CD4-positive, alpha-beta T cell treated with Interferon gamma for 1 hour (primary cell): ENCODE data around the gene EPB41L3.

Source experiments
- DNase-seq: peaks from one replicate; pipeline ENCODE4 v3.0.0-alpha.2; 2020

Gene EPB41L3

DNA sequence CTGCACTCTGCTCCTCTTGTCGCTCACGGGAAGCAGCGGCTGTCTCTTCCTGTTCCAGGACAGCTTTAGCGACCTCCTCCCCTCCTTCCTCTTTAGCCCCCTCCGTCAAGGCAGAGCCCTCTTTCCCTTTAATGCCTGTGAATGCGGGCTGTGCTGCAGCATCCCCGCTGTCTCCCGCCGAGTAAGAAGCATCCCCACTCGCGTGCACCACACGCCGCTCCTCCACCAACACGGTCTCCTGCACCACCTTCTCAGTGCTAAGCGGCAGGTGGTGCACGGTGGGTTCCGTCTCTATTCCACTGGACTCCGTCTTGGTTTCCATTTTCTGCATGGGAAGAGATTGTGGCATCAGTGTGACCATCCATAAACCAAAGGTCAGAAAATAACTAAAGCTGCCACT, 146.7 kb downstream of the EPB41L3 start:
- no peak for DNase-seq

DNA sequence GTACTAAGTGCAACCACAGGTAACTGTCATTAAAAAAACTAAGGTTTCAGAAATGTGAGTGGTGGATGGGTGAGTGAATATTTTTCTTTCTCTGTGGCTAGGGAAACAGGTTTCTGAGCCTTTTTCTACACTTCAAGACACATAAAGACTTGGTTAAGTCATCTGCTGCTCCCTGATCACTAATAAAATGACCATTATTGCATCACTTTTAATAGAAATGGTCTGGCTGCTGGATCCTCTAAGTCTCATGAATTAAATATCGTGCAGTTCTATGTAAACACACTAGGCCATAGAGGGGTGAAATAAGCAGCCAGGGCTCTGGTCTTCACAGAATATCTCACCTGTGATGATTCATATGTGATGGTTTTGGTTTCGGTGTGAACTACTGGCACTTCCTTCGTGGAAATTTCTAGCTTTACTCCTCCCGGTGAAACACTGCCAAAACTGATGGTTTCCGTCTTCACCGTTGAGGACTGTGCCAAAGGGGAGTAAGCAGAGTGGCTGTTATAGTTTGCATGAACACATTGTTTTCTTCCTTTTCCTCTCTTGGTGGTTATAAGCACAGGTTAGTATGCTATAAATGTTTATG, 147.8 kb downstream of the EPB41L3 start:
- DNase-seq: no peak

DNA sequence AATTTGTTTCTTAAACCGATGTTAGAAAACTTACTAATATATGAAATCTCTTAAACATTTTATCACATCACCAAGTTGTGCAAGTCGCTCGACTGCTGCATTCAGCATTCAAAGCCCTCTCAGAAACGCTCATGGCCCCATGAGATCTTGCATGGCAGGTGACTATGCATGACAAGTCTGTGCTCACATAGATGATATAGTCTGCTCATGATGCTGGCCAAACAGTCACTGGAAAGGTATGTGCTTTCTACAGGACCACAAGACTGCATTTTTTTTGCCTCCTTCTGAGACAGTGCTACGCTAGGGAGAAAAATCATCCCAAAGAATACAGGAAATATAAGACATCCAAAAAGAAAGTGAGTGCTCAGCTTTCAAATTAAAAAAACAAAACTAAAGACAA, 150.0 kb downstream of the EPB41L3 start:
- DNase-seq: no peak

DNA sequence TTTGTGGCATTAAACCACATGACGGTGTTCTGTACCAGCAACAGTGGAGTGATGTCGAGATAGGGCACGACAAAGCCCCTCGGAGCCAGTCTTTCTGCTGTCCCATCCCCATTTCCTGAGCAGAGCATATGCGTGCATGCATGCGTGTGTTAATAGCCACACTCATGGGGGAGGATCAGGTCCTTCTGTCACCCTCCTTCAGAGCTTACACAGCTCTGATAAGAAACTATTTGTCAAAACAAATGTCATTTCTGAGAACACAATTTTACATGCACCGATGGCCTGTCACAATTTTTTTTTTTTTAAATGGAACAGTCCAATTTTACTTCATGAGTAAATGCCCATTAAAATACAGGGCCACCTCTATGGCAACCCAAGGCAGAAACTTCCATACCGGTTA, 152.4 kb downstream of the EPB41L3 start:
- DNase-seq: no peak

DNA sequence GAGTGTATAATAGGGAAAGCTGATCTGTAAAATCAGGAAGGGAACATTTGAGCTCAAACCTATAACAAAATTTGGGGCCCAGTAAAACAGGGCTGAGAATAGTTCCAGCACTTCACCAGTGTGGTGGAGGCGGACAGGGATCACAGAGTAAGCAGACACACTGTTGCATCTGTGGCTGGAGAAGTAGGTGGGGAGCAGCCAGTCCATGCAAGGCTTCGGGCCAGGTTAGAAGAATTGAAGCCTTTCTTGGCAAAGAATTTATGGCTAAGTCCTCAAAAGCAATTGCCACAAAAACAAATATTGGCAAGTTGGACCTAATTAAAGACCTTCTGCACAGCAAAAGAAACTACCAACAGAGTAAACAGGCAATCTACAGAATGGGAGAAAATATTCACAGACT, 154.4 kb downstream of the EPB41L3 start:
- no peak for DNase-seq

DNA sequence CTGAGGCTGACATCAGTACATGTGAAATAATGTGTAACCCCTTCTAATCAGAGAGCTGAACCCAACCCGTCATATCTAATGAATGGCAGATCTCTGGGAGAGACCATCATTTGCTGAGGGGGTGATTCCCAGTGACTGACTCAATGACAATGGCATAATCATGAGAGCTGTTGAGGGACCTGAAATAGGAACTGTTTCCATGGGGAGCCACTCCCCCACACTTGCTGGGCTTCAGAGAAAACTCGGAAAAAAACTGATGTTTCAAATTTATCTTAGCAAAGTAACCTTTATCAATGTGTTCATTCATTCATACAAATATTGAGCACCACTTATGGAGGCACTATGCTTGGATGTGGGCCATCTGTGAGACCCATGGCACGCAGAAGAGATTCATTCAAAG, 154.9 kb downstream of the EPB41L3 start:
- DNase-seq: no peak

DNA sequence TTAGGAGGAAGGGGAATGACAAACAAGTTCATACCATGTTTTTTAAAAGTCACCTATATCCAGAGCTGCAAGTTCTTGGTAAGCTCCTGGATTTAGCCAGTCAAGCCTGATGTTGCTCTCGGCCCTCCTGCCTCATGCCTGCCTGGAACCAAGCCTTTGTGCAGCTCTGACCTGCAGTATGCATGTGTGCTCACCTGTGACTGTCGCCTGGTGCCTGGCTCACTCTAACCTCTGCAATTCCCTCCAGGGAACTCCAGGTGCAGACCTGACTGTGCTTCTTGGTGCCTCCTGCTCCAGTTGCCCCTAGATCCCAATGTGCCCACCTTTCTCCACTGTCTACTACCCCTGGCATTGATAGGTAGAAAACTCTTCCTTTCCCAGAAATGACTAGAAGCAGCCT, 163.2 kb downstream of the EPB41L3 start:
- no peak for DNase-seq

DNA sequence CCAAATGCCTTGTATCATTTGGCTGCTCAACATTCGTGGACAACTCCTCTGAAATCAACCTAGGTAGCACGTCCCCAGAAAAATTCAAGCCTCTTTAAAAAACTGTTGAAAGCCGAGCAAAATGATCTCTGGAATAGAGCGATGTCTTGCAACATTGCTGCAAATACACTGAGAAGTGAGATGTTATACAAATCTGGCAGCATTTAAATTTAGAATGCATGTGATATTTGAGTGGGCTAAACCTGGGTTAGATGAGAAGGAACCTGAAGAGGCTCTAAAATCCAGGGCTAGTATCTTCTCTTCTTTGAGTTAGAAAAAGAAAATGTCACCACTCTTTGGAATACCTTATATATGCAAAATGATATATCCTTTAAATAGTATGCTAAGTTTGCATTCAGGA, 166.8 kb downstream of the EPB41L3 start:
- no peak for DNase-seq

DNA sequence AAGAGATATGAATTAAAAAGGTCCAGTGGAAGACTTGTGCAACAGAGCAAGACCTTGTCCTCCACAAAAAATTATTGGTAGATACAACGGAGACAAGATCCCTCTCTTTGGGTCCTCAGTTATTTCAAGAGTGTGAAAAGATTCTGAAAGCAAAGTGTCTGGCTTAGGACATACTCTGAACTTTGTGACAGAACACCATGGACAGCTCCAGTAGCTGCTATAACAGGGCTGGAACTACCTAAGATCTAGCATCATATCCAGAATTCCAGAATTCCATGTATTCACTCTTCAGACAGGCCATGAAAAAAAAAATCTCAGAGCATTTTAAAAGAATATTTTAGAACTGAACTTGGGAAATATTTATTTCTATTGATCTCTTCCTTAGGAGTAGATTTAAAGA, 173.5 kb downstream of the EPB41L3 start:
- DNase-seq: no peak

DNA sequence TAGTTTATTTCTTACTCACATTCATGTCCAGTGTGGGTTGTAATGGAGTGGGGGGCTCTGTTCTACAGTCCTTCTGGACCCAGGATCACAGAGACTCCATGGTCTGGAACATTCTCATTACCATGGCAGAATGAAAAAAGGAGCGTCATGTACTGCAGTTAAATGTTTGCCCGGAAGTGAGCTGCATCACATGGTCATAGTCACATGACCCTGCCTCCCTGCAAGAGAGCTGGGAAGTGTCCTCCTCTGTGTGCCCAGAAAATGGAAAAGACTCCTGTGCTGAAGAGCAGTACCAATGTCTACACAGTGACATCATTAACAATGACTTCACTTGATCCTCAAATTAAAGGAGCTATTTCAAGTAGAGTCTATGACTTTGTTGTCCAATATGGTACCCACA, 174.3 kb downstream of the EPB41L3 start:
- no peak for DNase-seq

DNA sequence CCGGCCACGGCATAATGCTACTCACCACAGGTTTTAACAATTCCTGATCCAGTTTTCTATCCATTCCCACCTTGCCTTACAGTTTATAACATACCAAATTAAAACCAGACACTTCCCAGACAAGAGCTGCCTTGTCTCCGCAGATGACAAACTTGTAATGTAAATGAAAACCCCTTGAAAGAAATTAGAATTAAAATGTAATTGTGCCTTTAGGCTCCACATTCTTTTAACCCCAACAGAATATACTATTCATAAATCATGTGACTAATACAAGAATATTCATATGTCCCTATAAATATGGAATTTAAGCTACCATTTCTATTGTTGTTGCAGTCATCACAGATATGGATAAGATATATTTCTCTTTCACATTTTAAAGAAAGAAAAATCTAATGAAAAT, 178.4 kb downstream of the EPB41L3 start:
- DNase-seq: no peak

DNA sequence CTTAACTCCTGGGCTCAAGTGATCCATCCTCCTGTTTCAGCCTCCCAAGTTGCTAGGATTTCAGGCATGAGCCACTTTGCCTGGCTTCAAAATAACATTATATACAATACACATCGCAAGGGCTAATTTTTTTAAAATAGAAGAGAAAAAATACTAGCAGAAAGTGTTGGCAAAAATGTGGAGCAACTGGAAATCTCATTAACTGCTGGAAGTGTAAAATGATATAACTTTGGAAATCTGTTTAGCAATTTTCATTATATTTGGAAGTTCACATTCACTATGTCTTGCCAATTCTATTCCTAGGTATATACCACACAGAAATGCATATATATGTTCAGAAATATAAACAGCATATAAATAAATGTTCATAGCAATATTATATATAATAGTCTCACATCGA, 193.2 kb downstream of the EPB41L3 start:
- DNase-seq: no peak
